Endothelial cell of umbilical vein (primary cell): ENCODE results near the gene LCOR. TPM values are rescaled to one million over a fixed set of nuclear protein-coding genes. Genes with fewer than 3 reads are reported as not detected.

ENCODE experiments used
- BruUV-seq: library from RNA; stranded (reverse); fragments of 400-500 nt; replicated peaks from 2 replicates; lab custom pipeline; 2021; lab: Mats Ljungman, UMichigan
- CTCF ChIA-PET: fragments of 300-600, 350-600 bp; sonication (Branson Sonifier 250); formaldehyde crosslinking; loops from one replicate; lab custom pipeline; 2021; ENCODE audit warnings: antibody characterized with exemption, inconsistent platforms; lab: Charles Lee
- POLR2A ChIA-PET: fragments of 300-600, 350-600 bp; sonication (Branson Sonifier 250); formaldehyde crosslinking; loops from one replicate; lab custom pipeline; 2021; ENCODE audit warnings: antibody characterized with exemption, inconsistent platforms; lab: Charles Lee
- DNase-seq: peaks from one replicate; pipeline ENCODE4 v3.0.0-alpha.2; 2011; ENCODE audit warnings: low read depth, low spot score
- FAIRE-seq: peaks from 2 replicates; lab custom pipeline; 2011; peaks lifted over from hg19 to GRCh38; lab: Jason Lieb, UNC
- H2AFZ ChIP-seq: 2 replicates; pipeline ENCODE4 v1.6.0; 2012; ENCODE audit warnings: low read depth, low read length, control low read depth, inconsistent platforms
- H3K27ac ChIP-seq: 2 replicates; pipeline ENCODE4 v1.5.1; 2011; ENCODE audit warnings: low read depth, mild to moderate bottlenecking, control low read depth, low read length, moderate library complexity; ENCODE audit not compliant: insufficient read depth
- H3K27me3 ChIP-seq, 2 experiments: 2 replicates each; pipeline versions ENCODE4 v1.6.0 to v1.6.1; 2011; ENCODE audit warnings: low read length in 2 of 2, mixed read lengths in 1 of 2; ENCODE audit not compliant: control insufficient read depth in 2 of 2, insufficient read depth in 2 of 2
- H3K36me3 ChIP-seq, 2 experiments: 2 replicates in 1 of 2; 3 replicates in 1 of 2; pipeline ENCODE4 v1.5.1; 2011; ENCODE audit warnings: low read length in 2 of 2, mild to moderate bottlenecking in 1 of 2, moderate library complexity in 1 of 2; ENCODE audit not compliant: control insufficient read depth in 2 of 2, insufficient read depth in 2 of 2; ENCODE audit errors: extremely low read depth in 1 of 2
- H3K4me1 ChIP-seq: 3 replicates; pipeline ENCODE4 v1.5.1; 2011; ENCODE audit warnings: mild to moderate bottlenecking, low read length; ENCODE audit not compliant: control insufficient read depth, insufficient read depth; ENCODE audit errors: extremely low read depth
- H3K4me2 ChIP-seq: 2 replicates; pipeline ENCODE4 v1.6.1; 2011; ENCODE audit warnings: low read length, control low read depth, mixed read lengths; ENCODE audit not compliant: insufficient read depth
- H3K4me3 ChIP-seq, 3 experiments: fragments of 200-600 bp in 1 of 3; sonication (generic), shearing (Covaris generic) in 1 of 3; replicated peaks in 1 of 3; 2 replicates each; pipeline ENCODE4 v1.5.1; 2011 to 2016; ENCODE audit warnings: control low read depth in 3 of 3, low read length in 3 of 3, mild to moderate bottlenecking in 2 of 3, inconsistent platforms in 1 of 3, low read depth in 1 of 3, moderate library complexity in 1 of 3; ENCODE audit not compliant: insufficient read depth in 1 of 3
- H3K79me2 ChIP-seq: 2 replicates; pipeline ENCODE4 v1.6.0; 2012; ENCODE audit warnings: low read length, inconsistent platforms; ENCODE audit not compliant: control insufficient read depth, insufficient read depth
- H3K9ac ChIP-seq: replicated peaks from 2 replicates; pipeline ENCODE3; 2011; ENCODE audit warnings: low read length, control low read depth; ENCODE audit not compliant: insufficient read depth; ENCODE audit errors: extremely low read depth
- H3K9me1 ChIP-seq: replicated peaks from 3 replicates; pipeline ENCODE4 v1.6.0; 2011; ENCODE audit warnings: mild to moderate bottlenecking, low read length; ENCODE audit not compliant: control insufficient read depth, insufficient read depth; ENCODE audit errors: extremely low read depth
- H3K9me3 ChIP-seq: replicated peaks from 2 replicates; pipeline ENCODE4 v1.5.1; 2012; ENCODE audit warnings: low read length, inconsistent platforms; ENCODE audit not compliant: control insufficient read depth, insufficient read depth
- H4K20me1 ChIP-seq: replicated peaks from 2 replicates; pipeline ENCODE3; 2011; ENCODE audit warnings: mild to moderate bottlenecking, low read length; ENCODE audit not compliant: control insufficient read depth, insufficient read depth; ENCODE audit errors: extremely low read depth
- CTCF ChIP-seq, 2 donors: IDR thresholded peaks; 1 replicate in 1 of 2; 2 replicates in 1 of 2; pipeline ENCODE4 v1.5.1; 2011; ENCODE audit warnings: low read length in 2 of 2, mild to moderate bottlenecking in 2 of 2, moderate library complexity in 2 of 2, control low read depth in 1 of 2, inconsistent platforms in 1 of 2, low read depth in 1 of 2; ENCODE audit not compliant: insufficient read depth in 1 of 2; ENCODE audit errors: extremely low read depth in 1 of 2
- EZH2 ChIP-seq: IDR thresholded peaks from 2 replicates; pipeline ENCODE4 v1.6.1; 2012; ENCODE audit warnings: borderline replicate concordance, low read depth, mild to moderate bottlenecking, moderate library complexity, low read length, inconsistent platforms; ENCODE audit not compliant: severe bottlenecking
- FOS ChIP-seq: IDR thresholded peaks from 2 replicates; pipeline ENCODE4 v1.6.1; 2011; ENCODE audit warnings: mild to moderate bottlenecking, low read length, moderate library complexity, borderline replicate concordance; ENCODE audit not compliant: insufficient read depth
- JUN ChIP-seq: IDR thresholded peaks from 2 replicates; pipeline ENCODE4 v1.6.1; 2011; ENCODE audit warnings: borderline replicate concordance, low read depth; ENCODE audit not compliant: insufficient read length, insufficient read depth
- MAX ChIP-seq: IDR thresholded peaks from 2 replicates; pipeline ENCODE4 v1.6.1; 2011; ENCODE audit not compliant: insufficient read depth, insufficient read length
- POLR2AphosphoS5 ChIP-seq: IDR thresholded peaks from 2 replicates; pipeline ENCODE4 v1.6.1; 2012; ENCODE audit warnings: low read depth, mild to moderate bottlenecking, control low read depth, low read length, moderate library complexity; ENCODE audit not compliant: insufficient read depth
- dilution Hi-C: fragments of 300-500 bp; cut with MboI; formaldehyde crosslinking; loops from one replicate; pipeline ENCODE4 v1.15.0; 2019; ENCODE audit warnings: low sequenced_read_pairs; ENCODE audit not compliant: extremely low pct_ligation_motif_present
- intact Hi-C: fragments of 100-400 bp; cut with micrococcal nuclease; formaldehyde crosslinking; loops from one replicate; pipeline ENCODE4 v1.10.0; 2022
- polyA plus RNA-seq, 4 experiments: library from polyadenylated mRNA; depleted of rRNA in 3 of 4; stranded (reverse) in 3 of 4; unstranded in 1 of 4; fragments of >200 nt; gene quantifications; 2 replicates each; pipeline versions ENCODE4 v1.2.1 to v1.2.3, GENCODE V29; 2011 to 2012; ENCODE audit warnings: missing spikeins in 1 of 4
- total RNA-seq: library from RNA; stranded (reverse); gene quantifications from 2 replicates; pipeline ENCODE4 v1.2.3, GENCODE V29; 2021

The LCOR gene
- total and polyA plus RNA-seq, 2 donors (not counting 3 experiments of a cell fraction or from before 2014, with no cell fraction given), result 11.6 to 39.0 TPM

- Histone ChIP-seq H3K27me3 (no peaks in the 10 kb centered on the region), H2AFZ (no peak overlapping the region), H3K4me3 (no peak overlapping the region), H3K79me2 (peaks cover 54% of the 10 kb centered on the region), H3K9ac (no peak overlapping the region), H3K36me3 (no peaks in the 10 kb centered on the region), H3K9me3 (no peaks in the 10 kb centered on the region), H3K27ac (no peak overlapping the region), H3K4me2 (no peak overlapping the region), H4K20me1 (peaks cover 19% of the 10 kb centered on the region), H3K9me1 (no peaks in the 10 kb centered on the region), H3K4me1 (no peaks in the 10 kb centered on the region)
- no peak for TF ChIP-seq POLR2AphosphoS5
- TF ChIP-seq MAX, result no peak
- TF ChIP-seq CTCF (IDR thresholded peaks at IDR 0.05; ENCODE audit: extremely low read depth in 1 of 2, insufficient read depth in 1 of 2, low read depth in 1 of 2, low read length in 2 of 2), result no peak
- TF ChIP-seq JUN, result no peak
- no peak for TF ChIP-seq FOS
- TF ChIP-seq EZH2, result no peak
- POLR2A ChIA-PET, result no interaction called here
- no TSS peak for BruUV-seq
- FAIRE-seq (no peak), DNase-seq (no peak)
- dilution Hi-C loops, result no loop called here
- CTCF ChIA-PET, result no interaction called here
- intact Hi-C loops, result no loop called here
These were observed 72.5 kb downstream of the LCOR start for GRCh38 chr10:96904648-96905047.
